ENCODE data around the gene P4HA2.

The P4HA2 gene

GRCh38 chr5:132223861-132224260, 3.8 kb downstream of the P4HA2 start:
- DNase-seq (ENCODE audit: low spot score) = no peak

GRCh38 chr5:132222649-132223038, 5.0 kb downstream of the P4HA2 start:
- DNase-seq (ENCODE audit: low spot score) = no peak

- no peak for DNase-seq (ENCODE audit: low spot score)
These were observed 5.6 kb downstream of the P4HA2 start for GRCh38 chr5:132221781-132222648.

GRCh38 chr5:132220491-132220890, 7.2 kb downstream of the P4HA2 start:
- no peak for DNase-seq (ENCODE audit: low spot score)

GRCh38 chr5:132219981-132220380, 7.7 kb downstream of the P4HA2 start:
- no peak for DNase-seq (ENCODE audit: low spot score)

GRCh38 chr5:132219289-132219970, 8.2 kb downstream of the P4HA2 start:
- DNase-seq (ENCODE audit: low spot score) = no peak

- no peak for DNase-seq (ENCODE audit: low spot score)
These were observed 9.3 kb downstream of the P4HA2 start for GRCh38 chr5:132218321-132218720.

GRCh38 chr5:132215329-132215728, 12.3 kb downstream of the P4HA2 start:
- DNase-seq (ENCODE audit: low spot score) = peak; percentile 78

GRCh38 chr5:132214491-132214890, 13.2 kb downstream of the P4HA2 start:
- no peak for DNase-seq (ENCODE audit: low spot score)

GRCh38 chr5:132213666-132214065, 14.0 kb downstream of the P4HA2 start:
- no peak for DNase-seq (ENCODE audit: low spot score)

GRCh38 chr5:132211787-132212186, 15.9 kb downstream of the P4HA2 start:
- DNase-seq (ENCODE audit: low spot score) = no peak

- DNase-seq (ENCODE audit: low spot score) = no peak
These were observed 16.7 kb downstream of the P4HA2 start for GRCh38 chr5:132210944-132211343.

- DNase-seq (ENCODE audit: low spot score) = no peak
These were observed 17.6 kb downstream of the P4HA2 start for GRCh38 chr5:132209901-132210545.

- no peak for DNase-seq (ENCODE audit: low spot score)
These were observed 18.5 kb downstream of the P4HA2 start for GRCh38 chr5:132209131-132209530.

GRCh38 chr5:132207778-132208177, 19.9 kb downstream of the P4HA2 start:
- DNase-seq (ENCODE audit: low spot score) = no peak

GRCh38 chr5:132206782-132207181, 20.9 kb downstream of the P4HA2 start:
- DNase-seq (ENCODE audit: low spot score) = no peak

GRCh38 chr5:132205385-132206125, 22.1 kb downstream of the P4HA2 start:
- DNase-seq (ENCODE audit: low spot score) = no peak

GRCh38 chr5:132204371-132205135, 23.1 kb downstream of the P4HA2 start:
- no peak for DNase-seq (ENCODE audit: low spot score)

GRCh38 chr5:132203916-132204315, 23.7 kb downstream of the P4HA2 start:
- no peak for DNase-seq (ENCODE audit: low spot score)

- DNase-seq (ENCODE audit: low spot score) = no peak
These were observed 24.2 kb downstream of the P4HA2 start for GRCh38 chr5:132203464-132203818.

GRCh38 chr5:132202711-132203463, 24.8 kb downstream of the P4HA2 start:
- DNase-seq (ENCODE audit: low spot score) = no peak

All from putamen (tissue), 1 donor.